T-helper 2 cell treated with Interferon-gamma antibody and Interleukin-4, amounts not matched to agents 100 ng/mL and 5 ng/mL, for 36 hours (primary cell): ENCODE measurements around the gene CYP3A5. TPM values are rescaled to one million over a fixed set of nuclear protein-coding genes. Genes with fewer than 3 reads are reported as not detected.
"Not testable (repeated sequence)": the region's sequence is repeated elsewhere in the genome, so short reads cannot be mapped to it uniquely, and the experiment has no call there.

Experiments
- intact Hi-C: fragments of 100-400 bp; cut with micrococcal nuclease; formaldehyde crosslinking; loops from one replicate; pipeline ENCODE4 v1.15.1; 2023
- total RNA-seq: library from RNA; stranded (reverse); gene quantifications from 2 replicates; pipeline ENCODE4 v1.2.3, GENCODE V29; 2022

The CYP3A5 gene
- total RNA-seq, 1 donor from 2014 or later, result not detected

DNA sequence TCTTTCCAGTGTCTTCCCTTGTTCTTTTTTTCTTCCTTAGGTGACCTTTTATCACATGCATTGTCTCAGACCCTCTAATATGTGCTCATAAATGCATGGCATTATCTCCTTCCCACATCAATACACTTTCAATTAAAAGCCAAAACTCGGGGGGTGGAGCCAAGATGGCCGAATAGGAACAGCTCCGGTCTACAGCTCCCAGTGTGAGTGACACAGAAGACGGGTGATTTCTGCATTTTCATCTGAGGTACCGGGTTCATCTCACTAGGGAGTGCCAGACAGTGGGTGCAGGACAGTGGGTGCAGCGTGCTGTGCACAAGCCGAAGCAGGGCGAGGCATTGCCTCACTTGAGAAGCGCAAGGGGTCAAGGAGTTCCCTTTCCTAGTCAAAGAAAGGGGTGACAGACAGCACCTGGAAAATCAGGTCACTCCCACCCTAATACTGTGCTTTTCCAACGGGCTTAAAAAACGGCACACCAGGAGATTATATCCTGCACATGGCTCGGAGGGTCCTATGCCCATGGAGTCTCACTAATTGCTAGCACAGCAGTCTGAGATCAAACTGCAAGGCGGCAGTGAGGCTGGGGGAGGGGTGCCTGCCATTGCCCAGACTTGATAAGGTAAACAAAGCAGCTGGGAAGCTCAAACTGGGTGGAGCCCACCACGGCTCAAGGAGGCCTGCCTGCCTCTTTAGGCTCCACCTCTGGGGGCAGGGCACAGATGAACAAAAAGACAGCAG is 6.2 kb upstream of the CYP3A5 start:
- intact Hi-C loops, result not testable (repeated sequence)

DNA sequence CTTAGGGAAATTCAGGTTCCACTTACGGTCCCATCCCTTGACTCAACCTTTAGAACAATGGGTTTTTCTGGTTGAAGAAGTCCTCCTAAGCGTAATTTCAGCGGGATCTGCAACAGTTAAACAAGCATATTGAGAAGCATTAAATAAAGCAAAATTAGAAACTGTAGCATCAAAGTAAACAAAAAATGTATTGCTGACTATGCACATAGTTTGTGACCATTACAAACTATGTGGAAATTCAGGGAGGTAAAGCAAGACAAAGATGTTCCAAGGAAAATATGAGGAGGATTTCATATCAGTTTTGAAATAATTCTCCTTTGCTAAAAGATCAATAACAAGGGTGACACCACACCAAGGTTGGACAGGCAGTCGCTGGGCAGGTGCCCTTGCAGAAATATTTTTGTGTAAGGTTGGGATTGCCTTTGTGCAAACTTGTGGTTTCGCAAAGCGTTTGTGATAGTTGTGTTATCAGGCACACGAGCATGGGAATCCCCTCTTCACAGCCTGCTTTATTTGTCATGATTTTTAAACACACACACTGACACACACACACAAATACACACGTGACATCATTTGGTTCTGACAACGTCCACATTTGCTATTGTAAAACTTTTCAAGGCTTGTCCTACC is 5.4 kb upstream of the CYP3A5 start:
- intact Hi-C loops, result no loop called here

DNA sequence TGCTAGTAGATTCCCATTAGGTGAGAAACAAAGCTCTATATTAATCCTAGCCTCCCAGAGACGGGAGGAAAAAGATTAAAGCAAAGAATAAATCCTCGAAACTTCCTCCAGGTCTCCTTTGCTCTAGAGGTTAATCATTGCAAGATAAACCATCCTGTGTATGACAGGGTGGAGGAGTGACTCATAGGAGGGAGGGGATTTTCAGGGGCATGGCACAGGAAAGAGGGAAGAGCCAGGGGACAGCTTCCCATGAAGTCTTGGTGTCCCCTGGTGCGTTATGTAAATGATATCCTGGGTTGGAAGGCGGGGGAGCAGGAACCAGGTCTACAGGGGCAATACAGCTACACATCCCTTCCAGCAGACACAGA is 780 bp downstream of the CYP3A5 start:
- intact Hi-C loops, result no loop called here

DNA sequence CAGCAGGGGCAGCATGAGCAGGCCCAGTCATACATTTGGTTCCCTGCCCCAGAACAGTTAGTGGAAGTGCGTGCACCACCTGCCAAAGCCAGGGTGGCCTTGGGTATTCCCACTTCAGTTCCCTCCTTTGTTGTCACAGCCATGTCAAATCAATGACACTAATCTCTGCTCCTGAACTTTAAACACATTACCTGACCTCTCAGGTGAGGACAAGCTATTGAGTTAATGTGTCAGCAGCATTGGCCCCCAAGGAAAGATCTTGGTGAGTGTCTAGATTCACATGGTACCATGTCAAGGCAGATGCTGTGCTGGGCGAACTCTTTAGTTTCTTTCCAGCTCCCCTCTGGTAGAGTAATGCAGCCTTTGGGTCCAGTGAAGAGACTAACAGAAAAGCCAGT is 2.1 kb downstream of the CYP3A5 start:
- intact Hi-C loops, result no loop called here

DNA sequence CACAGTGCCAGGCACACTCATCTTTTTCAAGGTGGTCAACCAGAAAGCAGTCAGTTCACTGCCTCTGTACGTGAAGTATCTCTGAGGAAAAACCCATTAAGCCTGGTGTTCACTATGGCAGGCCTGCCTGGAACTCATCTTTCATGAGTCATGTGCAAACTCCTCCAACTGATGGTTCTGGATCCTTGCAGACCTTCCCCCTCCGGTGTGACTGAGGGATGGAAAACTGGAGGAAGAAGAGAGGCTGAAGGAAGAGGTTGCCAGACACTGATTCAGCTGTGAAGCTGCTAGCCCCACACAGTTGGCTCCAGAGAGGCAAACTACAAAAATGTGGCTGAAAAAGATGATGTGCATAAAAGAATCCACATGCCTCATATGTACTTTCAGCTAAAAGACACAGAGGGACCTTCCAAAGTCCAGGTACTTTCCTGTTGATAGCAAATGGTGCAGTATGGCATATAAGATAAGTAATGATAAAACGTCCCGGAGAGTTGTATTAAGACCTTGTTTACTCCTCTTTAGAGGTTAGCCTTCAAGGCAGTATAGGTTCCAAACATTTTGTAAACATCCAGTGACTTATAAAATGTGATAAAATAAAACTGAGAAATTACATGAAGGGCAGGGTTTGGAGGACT is 2.7 kb downstream of the CYP3A5 start:
- intact Hi-C loops, result no loop called here

DNA sequence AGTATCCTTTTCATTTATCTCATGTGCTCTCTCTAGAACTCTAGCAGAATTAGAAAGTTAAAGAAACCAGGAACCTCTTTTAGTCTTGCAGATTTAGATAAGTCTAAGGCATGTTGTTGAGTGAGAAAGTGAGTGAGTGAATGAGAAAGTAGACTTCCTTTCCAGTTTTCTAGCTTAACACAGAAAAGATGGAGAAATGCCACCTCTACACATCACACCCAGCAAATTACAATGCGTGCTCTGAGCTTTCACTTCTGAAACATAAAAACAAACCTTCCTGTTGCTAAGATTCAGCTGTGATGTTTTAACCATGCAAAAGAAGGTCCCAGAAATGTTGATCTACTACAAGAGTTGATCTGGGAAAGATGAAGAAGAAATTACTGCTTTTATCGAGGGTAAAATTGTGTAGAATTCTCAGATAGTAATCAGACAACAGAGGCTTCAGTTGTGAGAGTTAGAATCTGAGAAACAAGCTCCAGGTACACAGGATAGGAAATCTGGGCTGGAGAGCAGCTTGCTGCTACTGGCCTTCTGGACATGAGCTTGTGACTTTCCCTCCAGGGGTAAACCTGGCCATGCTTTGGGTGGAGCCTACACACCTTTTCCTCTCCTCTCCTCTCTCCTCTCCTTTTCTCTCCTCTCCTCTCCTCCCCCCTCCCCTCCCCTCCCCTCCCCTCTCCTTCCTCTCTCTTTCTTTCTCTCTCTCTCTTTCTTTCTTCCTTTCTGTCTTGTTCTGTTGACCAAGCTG is 4.6 kb downstream of the CYP3A5 start:
- intact Hi-C loops, result no loop called here

DNA sequence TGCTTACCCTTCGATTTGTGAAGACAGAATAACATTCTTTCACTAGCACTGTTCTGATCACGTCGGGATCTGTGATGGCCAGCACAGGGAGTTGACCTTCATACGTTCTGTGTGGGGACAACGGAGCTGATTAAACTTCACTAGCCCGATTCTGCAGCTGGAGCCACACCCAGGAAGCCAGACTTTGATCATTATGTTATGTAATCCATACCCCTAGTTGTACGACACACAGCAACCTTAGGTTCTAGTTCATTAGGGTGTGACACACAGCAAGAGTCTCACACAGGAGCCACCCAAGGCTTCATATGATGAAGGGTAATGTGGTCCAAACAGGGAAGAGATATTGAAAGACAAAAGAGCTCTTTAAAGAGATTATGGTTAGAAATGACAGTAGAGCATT is 7.2 kb downstream of the CYP3A5 start:
- intact Hi-C loops, result no loop called here

DNA sequence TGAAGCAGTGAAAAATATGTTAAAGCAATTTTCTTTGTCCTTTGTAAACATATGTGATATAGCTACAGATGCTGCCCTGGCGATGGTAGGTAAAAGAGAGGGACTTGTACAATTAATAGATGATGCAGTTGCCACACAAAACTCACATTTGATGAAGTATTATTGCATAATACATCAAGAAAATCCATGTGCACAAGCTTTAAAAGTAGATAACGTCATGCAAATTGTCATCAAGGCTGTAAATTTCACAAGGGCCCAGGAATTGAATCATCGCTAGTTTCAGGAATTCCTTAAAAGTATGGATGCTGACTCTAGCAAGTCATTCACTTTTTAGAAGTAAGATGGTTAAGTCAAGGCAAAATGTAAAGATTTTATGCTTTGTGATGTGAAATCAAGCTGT is 10.0 kb downstream of the CYP3A5 start:
- intact Hi-C loops, result no loop called here

DNA sequence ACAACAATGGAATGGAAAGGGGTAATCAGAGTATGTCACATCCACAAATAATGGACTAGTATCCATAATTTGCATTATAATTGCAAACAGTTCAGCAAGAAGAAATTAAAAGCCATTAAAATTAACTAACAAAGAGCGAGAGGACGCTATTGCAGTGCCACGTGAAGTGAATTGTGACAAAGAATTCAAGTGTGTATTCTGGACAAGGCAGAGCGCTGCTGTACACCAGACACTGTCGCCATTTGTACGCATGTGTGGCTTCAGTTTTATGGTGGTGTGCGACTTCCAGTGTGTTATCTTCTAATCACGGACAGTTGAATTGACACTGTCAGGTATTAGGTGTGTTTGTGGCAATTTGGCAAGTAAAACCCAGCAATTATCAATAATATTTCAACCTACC is 11.3 kb downstream of the CYP3A5 start:
- intact Hi-C loops, result no loop called here

DNA sequence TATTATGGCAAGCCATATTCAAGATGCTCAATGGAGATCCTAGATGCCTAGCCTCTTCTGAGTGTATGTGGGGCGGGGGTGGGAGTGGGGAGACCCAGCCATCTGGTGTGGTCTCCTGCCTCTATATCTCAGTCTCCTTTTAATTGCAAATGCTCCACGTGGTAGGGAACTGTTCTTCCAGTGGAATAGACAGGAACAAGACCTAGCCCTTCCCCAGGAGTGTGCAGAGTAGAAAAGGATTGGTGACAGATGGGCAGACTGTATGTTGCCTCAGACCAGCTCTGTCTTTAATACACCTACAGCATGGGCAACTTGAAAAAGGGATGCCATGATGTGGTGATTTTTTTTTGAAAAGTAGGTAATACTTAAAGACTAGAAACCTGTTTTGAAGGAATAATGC is 12.6 kb downstream of the CYP3A5 start:
- intact Hi-C loops, result no loop called here

DNA sequence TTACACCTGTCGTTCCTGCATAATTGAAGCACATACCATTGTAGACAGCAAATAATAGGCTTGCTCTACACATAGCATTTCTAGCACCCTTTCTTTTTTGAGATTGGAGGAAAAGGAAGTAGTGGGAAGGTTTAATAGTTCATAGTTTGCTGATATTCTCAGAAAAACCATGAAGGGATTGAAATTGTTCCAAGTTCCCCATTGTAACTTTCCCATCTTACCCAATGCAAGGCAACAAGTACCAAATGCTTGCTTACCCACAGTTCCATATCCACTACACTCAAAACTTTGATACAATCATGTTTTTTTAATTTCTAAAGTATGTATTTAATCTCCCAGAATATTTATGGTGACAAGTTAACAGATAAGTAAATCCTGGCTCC is 13.8 kb downstream of the CYP3A5 start:
- intact Hi-C loops, result no loop called here

DNA sequence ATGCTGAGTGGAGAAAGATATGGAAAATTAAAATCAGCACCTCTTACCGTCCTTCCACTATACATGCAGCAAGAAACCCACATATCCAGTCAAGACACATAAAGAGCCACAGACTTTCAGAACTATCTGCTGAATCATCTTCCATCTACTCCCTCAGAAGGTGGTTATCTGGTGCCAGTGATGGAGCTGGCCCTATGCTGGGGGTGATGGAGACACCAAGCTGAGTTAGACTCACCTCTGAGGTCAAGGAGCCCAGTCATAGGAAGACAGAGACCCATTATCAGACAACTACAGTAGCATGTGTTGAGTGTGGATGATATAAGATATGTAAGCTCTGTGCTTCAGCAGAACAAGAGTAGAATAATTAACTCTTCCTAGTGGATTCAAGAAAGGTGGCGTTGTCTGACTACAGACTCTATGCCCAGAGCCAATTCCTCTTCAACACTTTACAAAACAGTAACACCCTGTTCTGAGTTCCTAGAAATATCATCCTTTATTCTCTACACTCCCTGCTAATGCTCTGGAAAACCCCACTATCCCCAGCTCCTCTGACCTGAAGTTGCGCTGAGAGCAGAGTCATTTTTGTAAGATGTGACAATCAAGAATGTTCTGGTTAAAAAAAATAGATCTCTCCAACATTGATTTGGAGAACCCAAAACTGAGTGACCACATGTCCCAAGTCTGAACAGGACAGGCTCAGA is 14.3 kb downstream of the CYP3A5 start:
- intact Hi-C loops, result no loop called here

DNA sequence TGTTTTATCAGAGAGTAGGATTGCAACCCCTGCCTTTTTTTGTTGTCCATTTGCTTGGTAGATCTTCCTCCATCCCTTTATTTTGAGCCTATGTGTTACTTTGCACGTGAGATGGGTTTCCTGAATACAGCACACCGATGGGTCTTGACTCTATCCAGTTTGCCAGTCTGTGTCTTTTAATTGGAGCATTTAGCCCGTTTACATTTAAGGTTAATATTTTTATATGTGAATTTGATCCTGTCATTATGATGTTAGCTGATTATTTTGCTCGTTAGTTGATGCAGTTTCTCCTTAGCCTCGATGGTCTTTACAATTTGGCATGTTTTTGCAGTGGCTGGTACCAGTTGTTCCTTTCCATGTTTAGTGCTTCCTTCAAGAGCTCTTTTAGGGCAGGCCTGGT is 21.9 kb downstream of the CYP3A5 start:
- intact Hi-C loops, result not testable (repeated sequence)

DNA sequence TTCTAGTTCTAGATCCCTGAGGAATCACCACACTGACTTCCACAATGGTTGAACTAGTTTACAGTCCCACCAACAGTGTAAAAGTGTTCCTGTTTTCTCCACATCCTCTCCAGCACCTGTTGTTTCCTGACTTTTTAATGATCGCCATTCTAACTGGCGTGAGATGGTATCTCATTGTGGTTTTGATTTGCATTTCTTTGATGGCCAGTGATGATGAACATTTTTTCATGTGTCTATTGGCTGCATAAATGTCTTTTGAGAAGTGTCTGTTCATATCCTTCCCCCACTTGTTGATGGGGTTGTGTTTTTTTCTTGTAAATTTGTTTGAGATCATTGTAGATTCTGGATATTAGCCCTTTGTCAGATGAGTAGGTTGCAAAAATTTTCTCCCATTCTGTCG is 25.2 kb downstream of the CYP3A5 start:
- intact Hi-C loops, result not testable (repeated sequence)

DNA sequence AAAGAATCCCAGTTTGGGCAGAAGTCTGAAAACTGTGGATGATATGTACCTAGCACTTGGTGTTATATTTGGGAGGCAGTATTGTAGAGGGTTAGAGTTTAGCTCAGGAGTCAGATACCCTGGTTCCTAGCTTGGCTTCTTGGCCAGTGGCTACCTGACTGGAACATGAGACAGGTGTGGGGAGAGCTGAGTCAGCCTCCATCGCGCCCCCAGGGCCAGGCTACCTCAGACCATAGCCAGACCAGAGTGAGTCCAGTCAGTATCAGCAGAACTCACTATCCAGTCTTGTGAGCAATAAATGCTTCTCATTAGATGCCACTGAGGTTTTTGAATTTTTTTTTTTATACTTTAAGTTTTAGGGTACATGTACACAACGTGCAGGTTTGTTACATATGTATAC is 26.0 kb downstream of the CYP3A5 start:
- intact Hi-C loops, result no loop called here

DNA sequence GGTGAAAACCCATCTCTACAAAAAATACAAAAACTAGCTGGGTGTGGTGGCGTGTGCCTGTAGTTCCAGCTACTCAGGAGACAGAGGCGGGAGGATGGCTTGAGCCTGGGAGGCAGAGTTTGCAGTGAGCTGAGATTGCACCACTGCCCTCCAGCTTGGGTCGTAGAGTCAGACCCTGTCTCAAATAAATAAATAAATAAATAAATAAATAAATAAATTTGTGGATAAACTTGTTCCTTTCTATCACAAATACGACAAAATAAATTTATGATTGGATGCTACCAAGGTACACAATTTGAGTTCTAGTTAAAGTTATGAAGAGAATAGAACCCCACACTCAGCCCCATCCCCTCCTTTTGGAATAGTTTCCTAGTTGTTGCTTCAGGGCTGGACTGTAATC is 26.5 kb downstream of the CYP3A5 start:
- intact Hi-C loops, result not testable (repeated sequence)

DNA sequence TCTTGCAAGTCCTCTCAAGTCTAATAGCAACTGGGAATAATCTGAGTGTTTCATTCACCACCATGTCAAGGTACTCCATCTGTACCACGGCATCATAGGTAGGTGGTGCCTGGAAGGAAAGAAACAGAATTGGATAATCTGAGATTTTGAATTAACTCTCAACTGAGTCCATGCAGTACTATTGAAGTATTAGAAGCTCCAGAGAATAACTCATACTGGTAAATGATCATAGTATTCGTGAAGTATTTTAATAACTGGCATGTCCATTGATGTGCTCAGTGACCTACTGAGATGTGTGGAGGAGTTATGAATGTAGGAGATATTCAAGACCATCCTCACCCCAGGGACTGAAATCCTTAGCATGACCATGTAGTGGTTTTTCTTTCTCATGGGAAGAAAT is 27.1 kb downstream of the CYP3A5 start:
- intact Hi-C loops, result no loop called here

DNA sequence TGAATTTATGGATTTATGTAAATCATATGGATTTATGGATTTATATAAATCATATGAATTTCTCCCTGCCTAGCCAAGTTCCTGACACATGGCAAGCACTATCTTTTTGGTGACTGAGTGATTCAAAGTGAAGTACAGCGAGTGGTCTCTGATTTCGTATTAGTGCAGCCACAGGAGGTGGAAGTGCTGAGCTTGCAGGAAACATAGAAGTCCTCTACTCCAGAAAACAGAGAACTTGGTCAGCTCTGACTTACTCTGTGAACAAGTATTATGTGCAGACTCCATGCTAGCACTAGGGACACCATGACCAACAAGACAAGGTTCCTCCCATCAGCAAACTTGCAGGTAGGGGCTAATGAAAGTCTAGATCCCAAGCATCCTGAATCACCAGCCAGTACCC is 28.5 kb downstream of the CYP3A5 start:
- intact Hi-C loops, result no loop called here

DNA sequence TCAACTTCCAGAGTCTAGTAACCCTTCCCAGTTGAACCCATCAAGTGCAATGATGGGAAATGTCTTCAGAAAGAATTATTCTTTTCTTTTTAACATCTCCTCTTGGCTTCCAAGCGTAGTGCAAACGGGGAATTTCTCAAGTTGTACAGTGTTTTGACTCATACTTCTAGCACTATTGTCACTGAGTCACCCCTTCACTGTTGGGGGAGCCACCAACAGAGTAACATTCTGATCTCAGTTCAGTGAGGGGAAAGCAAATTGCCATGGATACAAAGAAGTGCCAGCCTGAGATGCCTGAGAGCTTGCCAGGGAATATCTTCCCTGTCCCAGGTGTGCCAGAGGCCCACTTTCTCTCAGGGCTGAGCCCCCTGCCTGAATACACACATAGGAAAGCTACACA is 31.0 kb downstream of the CYP3A5 start:
- intact Hi-C loops, result no loop called here

DNA sequence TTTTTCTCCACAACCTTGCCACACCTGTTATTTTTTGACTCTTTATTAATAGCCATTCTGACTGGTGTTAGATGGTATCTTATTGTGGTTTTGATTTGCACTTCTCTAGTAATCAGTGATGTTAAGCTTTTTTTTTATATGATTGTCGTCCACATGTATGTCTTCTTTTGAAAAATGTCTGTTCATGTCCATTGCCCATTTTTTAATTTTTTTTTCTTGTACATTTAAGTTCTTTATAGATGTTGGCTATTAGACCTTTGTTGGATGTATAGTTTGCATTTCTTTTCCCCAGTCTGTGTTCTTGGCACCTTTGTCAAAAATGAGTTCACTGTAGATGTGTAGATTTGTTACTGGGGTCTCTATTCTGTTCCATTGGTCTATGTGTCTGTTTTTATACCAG is 34.2 kb downstream of the CYP3A5 start:
- intact Hi-C loops, result no loop called here

DNA sequence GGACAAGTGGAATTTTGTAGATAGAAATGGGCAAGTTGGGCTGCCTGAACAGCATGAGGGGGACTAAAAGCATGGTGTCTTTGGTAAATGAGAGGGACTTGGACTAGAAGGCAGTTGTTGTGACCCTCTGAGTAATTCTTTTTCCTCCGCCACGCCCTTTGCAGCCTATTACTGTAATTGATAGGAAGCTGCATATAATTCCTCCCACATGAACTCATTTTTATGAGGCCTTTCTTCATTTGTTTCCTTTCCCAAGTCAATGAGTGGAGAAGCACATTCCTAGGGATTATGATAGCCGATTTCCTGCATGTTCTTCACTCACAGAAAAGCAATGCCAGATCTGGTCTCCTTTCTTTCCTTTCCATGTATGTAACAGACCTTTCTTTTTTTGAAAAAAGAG is 35.4 kb downstream of the CYP3A5 start:
- intact Hi-C loops, result no loop called here

DNA sequence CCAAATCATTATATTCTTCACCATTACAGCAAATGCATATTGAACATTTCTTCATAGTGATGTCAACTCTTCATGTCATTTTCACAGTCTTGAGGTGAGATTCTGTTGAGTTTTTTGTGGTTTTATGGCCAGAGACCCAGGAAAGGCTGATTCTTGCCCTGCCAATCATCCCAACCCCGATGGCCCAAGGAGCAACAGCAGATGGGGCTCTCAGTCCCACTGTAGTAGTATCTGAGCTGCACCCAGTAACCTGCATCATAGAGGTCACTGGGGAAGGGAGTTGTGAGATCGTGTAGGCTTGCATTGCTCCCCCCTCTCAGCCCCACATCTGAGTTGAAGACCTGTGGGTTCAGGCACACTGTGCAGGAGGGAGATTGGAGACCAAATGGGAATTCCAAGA is 36.3 kb downstream of the CYP3A5 start:
- intact Hi-C loops, result no loop called here
